ENCODE results near the gene TMX4.

GRCh38 chr20:7935027-7935551 is 84.5 kb downstream of the TMX4 start:
- no peak for TF ChIP-seq CTCF (conservative IDR thresholded peaks at IDR 0.05; ENCODE audit: low read depth in 2 of 2)
- no peak for TF ChIP-seq POLR2AphosphoS5 (IDR thresholded peaks at IDR 0.05; ENCODE audit: low read depth)
- TF ChIP-seq REST (IDR thresholded peaks at IDR 0.05; ENCODE audit: unreplicated experiment), result no peak
- no peak for TF ChIP-seq NANOG (IDR thresholded peaks at IDR 0.05; ENCODE audit: borderline replicate concordance)
- no peak for TF ChIP-seq EZH2 (IDR thresholded peaks at IDR 0.05; ENCODE audit: low read depth, unreplicated experiment)
- TF ChIP-seq, protein P1, sequence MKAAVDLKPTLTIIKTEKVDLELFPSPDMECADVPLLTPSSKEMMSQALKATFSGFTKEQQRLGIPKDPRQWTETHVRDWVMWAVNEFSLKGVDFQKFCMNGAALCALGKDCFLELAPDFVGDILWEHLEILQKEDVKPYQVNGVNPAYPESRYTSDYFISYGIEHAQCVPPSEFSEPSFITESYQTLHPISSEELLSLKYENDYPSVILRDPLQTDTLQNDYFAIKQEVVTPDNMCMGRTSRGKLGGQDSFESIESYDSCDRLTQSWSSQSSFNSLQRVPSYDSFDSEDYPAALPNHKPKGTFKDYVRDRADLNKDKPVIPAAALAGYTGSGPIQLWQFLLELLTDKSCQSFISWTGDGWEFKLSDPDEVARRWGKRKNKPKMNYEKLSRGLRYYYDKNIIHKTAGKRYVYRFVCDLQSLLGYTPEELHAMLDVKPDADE (IDR thresholded peaks at IDR 0.05), result no peak
- TF ChIP-seq EZH2phosphoT487 (IDR thresholded peaks at IDR 0.05; ENCODE audit: unreplicated experiment), result no peak
- no peak for TF ChIP-seq JUNB (IDR thresholded peaks at IDR 0.05; ENCODE audit: unreplicated experiment)
- no peak for TF ChIP-seq CREB1 (CRISPR knock-in tag; IDR thresholded peaks at IDR 0.05; ENCODE audit: low read depth)

Measured in GM23338 (cell line).